Sigmoid colon (tissue), 7 donors: Measurements from ENCODE around the gene CSKMT. TPM values are rescaled to one million over a fixed set of nuclear protein-coding genes. Genes with fewer than 3 reads are reported as not detected.
"Not testable (repeated sequence)": the region's sequence is repeated elsewhere in the genome, so short reads cannot be mapped to it uniquely, and the experiment has no call there.

Experiments
- DNase-seq: peaks from one replicate; pipeline ENCODE4 v3.0.0-alpha.2; 2019
- H3K27ac ChIP-seq, 4 donors: fragments of 200-600 bp; sonication (generic); one replicate each; pipeline ENCODE4 v1.5.1; 2016 to 2019; ENCODE audit warnings: mild to moderate bottlenecking in 1 of 4
- H3K27me3 ChIP-seq, 3 donors: fragments of 200-600 bp; sonication (generic); one replicate each; pipeline ENCODE4 v1.5.1; 2019; ENCODE audit warnings: mild to moderate bottlenecking in 1 of 3
- H3K36me3 ChIP-seq, 4 donors: fragments of 200-600 bp; sonication (generic); one replicate each; pipeline ENCODE4 v1.5.1; 2016 to 2019
- H3K4me1 ChIP-seq, 4 donors: fragments of 200-600 bp; sonication (generic); one replicate each; pipeline ENCODE4 v1.5.1; 2017 to 2019
- H3K4me3 ChIP-seq, 4 donors: fragments of 200-600 bp; sonication (generic); one replicate each; pipeline ENCODE4 v1.5.1; 2017 to 2019; ENCODE audit warnings: mild to moderate bottlenecking in 2 of 4, moderate library complexity in 1 of 4
- H3K9me3 ChIP-seq, 4 donors: fragments of 200-600 bp in 3 of 4; sonication (generic) in 3 of 4; one replicate each; pipeline versions ENCODE4 v1.5.1 to v1.6.1; 2013 to 2019
- CTCF ChIP-seq, 4 experiments: fragments of 450-650 bp in 3 of 4; fragments of 200-600 bp in 1 of 4; IDR thresholded peaks; one replicate each; pipeline ENCODE4 v1.5.1; 2016 to 2019; ENCODE audit warnings: antibody characterized with exemption in 4 of 4, mild to moderate bottlenecking in 3 of 4, moderate library complexity in 2 of 4
- EP300 ChIP-seq, 4 donors: sonication (generic); formaldehyde crosslinking; IDR thresholded peaks; one replicate each; pipeline ENCODE4 v1.6.1; 2017; ENCODE audit warnings: antibody characterized with exemption in 4 of 4
- POLR2A ChIP-seq, 2 donors: fragments of 450-650 bp; IDR thresholded peaks; one replicate each; pipeline ENCODE4 v1.6.1; 2016; ENCODE audit warnings: antibody characterized with exemption in 2 of 2, mild to moderate bottlenecking in 2 of 2, moderate library complexity in 2 of 2
- POLR2AphosphoS5 ChIP-seq, 4 donors: sonication (generic); formaldehyde crosslinking; IDR thresholded peaks; one replicate each; pipeline ENCODE4 v1.6.1; 2017; ENCODE audit warnings: antibody characterized with exemption in 4 of 4
- WGBS, 2 donors: extraction: QIAGEN DNeasy Blood & Tissue Kit; methylation state at CpG; one replicate each; pipeline ENCODE4 v1.1.7; 2013; 5-methylcytosine and 5-hydroxymethylcytosine counted together
- intact Hi-C: fragments of 100-400 bp; cut with DNase I; formaldehyde crosslinking; loops from one replicate; pipeline ENCODE4 v1.15.1; 2023
- polyA plus RNA-seq, 3 donors: library from polyadenylated mRNA; stranded (reverse); fragments of 200-250 nt; gene quantifications; one replicate each; pipeline ENCODE4 v1.2.3, GENCODE V29; 2013
- total RNA-seq, 4 donors: library from RNA; depleted of rRNA; stranded (reverse); fragments of >200 nt; gene quantifications; one replicate each; pipeline ENCODE4 v1.1.0, GENCODE V29; 2016
- donor health status: healthy with polysubstance abuse.
- donor health status: Bipolar disorder and iron deficiency.
- donor health status: healthy.

CSKMT gene
- total and polyA plus RNA-seq, 7 donors, result 1.2 to 19.4 (median 4.2) TPM

DNA sequence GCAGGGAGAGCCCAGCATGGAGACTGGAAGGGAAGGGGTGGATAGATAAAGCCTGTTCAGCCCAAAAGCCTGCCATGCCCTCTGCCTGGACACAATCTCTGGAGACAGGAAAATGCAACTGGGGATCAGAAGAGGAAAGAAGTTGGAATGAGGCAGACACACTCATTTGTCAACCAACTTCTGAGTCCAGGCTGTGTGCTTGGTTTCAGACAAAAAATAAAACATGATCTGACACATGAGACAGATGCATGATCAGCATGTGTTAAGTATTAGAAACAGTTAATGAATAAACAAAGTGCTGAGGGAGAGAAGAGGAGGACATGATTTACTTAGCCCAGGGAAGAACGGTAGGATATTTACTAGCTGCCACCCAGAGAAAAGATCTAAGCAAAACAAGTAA, 23.4 kb downstream of the CSKMT start:
- peaks cover 0 to 34% (median 21%) of the 10 kb centered on the region in 4 donors for H3K4me1 ChIP-seq
- peak overlapping the region; percentile 67 to 74 (median 74) for H3K27ac ChIP-seq
- peaks cover 0 to 13% (median 13%) of the 10 kb centered on the region in 3 donors for H3K27me3 ChIP-seq
- H3K36me3 ChIP-seq, result peaks cover 0 to 35% (median 17%) of the 10 kb centered on the region in 4 donors
- WGBS, 2 donors, result 64 to 71% methylated on average over 1 of the region's 1 CpG
- intact Hi-C loops, result no loop called here
- DNase-seq, result no peak
- TF ChIP-seq CTCF (IDR thresholded peaks at IDR 0.05), result no peak
- no peak for TF ChIP-seq POLR2AphosphoS5 (IDR thresholded peaks at IDR 0.05)
- no peak for TF ChIP-seq POLR2A (IDR thresholded peaks at IDR 0.05)
- no peak for TF ChIP-seq EP300 (IDR thresholded peaks at IDR 0.05)
- peak overlapping the region; percentile 24 to 48 (median 44) for H3K4me3 ChIP-seq
- no peaks in the 10 kb centered on the region for H3K9me3 ChIP-seq

DNA sequence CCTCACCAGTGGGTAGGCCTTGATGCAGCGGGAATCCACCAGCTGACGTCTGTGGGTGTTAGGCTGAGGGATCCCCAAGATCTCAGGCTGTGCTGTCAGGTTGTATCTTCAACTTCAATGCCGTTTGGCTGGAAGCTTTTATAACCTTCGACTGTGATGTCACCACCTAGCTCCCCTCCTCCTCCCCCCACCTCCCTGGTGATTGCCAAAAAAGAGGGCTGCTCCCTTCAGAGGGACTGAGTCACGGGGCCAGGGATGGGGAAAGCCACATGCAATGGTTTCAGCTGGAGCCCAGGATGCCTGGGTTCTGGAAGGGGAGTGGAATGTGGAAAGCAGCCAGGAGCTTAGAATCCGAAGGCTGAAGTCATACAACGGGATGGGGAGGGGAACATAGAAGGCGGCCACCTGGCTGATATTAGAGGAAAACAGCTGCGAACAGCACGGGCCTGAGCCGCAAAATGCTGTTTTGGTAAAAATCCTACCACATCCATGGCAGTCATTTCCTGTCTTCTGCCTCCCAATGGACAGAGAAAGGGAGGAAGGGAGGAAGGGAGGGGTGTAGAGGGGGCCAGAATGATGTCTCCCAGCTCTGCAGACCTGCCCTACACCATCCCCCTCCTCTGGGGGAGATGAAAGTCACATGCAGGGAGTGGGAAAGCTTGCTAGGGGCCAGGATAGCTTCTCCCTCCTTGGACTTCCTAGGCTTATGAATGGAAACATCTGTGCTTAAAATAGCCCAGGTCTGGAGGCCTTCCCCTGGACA, 24.5 kb downstream of the CSKMT start, which contains the start of gene LRRN4CL:
LRRN4CL (minus strand) TSS at position 110 of the 763 bp plus-strand sequence. CDS start 1,022 bp downstream, outside the sequence.
- TF ChIP-seq POLR2AphosphoS5 (IDR thresholded peaks at IDR 0.05), result peak; percentile 68 to 83 (median 76)
- no peak for TF ChIP-seq EP300 (IDR thresholded peaks at IDR 0.05)
- TF ChIP-seq POLR2A (IDR thresholded peaks at IDR 0.05), result peak; percentile 30 to 35
- TF ChIP-seq CTCF (IDR thresholded peaks at IDR 0.05), result no peak
- intact Hi-C loops, result no loop called here
- peak within 1 kb of the TSS; percentile 67 to 74 (median 74) for H3K27ac ChIP-seq
- H3K36me3 ChIP-seq, result peaks cover 0 to 37% (median 17%) of the 10 kb centered on the region in 4 donors
- peak; percentile 97 for DNase-seq
- WGBS, 2 donors, result 53 to 62% methylated on average over 11 of the region's 11 CpGs
- peaks cover 0 to 36% (median 24%) of the 10 kb centered on the region in 4 donors for H3K4me1 ChIP-seq
- H3K27me3 ChIP-seq, result peaks cover 0 to 13% (median 13%) of the 10 kb centered on the region in 3 donors
- H3K4me3 ChIP-seq, result peak within 1 kb of the TSS; percentile 24 to 48 (median 44)
- no peaks in the 10 kb centered on the region for H3K9me3 ChIP-seq

GRCh38 chr11:62693624-62694023, 28.5 kb downstream of the CSKMT start:
- 75 to 92% methylated on average over 4 of the region's 4 CpGs for WGBS, 2 donors
- H3K27me3 ChIP-seq, H3K4me3 ChIP-seq, H3K9me3 ChIP-seq, H3K27ac ChIP-seq, DNase-seq: not testable (repeated sequence)
- H3K4me1 ChIP-seq, result peaks cover 0 to 25% (median 17%) of the 10 kb centered on the region in 4 donors
- H3K36me3 ChIP-seq, result peaks cover 0 to 37% (median 17%) of the 10 kb centered on the region in 4 donors
- intact Hi-C loops, result loop anchor here (2.0 kb wide), 1 partner anchor 313 kb away; no protein-coding TSS in a partner anchor

DNA sequence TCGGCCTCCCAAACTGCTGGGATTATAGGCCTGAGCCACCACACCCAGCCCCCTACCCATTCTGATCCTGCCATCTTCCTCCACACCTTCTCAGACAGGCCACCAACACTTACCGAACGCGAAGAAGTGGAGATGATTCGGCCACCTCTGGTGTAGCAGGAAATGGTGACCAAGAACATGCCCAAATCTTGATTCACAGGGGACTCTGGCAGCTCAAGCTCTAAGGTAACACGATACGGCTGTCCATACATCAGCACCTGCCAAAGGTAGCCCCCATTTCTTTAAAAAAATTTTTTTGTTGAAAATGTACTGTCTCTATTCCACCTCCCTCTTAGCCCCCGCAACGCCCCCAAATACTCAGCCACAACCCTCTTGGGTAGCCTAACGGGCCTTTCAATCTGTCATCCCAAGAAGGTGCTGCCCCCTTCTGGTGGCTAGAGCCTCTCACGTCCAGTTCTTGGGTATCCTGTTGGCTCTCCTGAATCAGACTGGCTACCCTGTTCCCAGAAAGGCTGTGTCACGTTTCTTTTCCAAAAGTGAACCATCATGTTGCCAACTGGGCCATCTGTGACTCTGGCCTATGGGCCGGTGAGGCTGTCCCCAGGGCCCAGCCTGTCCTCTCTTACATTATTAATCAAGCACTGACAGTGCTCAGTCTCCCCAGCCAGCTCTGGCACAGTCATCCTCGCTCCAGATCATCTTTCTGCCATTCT, 29.5 kb downstream of the CSKMT start:
- TF ChIP-seq POLR2A (IDR thresholded peaks at IDR 0.05), result no peak
- TF ChIP-seq CTCF (IDR thresholded peaks at IDR 0.05), result peak; percentile 39 to 80 (median 60)
- no peak for TF ChIP-seq POLR2AphosphoS5 (IDR thresholded peaks at IDR 0.05)
- no peak for TF ChIP-seq EP300 (IDR thresholded peaks at IDR 0.05)
- H3K27me3 ChIP-seq, result no peaks in the 10 kb centered on the region
- intact Hi-C loops, result loop anchor here (2.0 kb wide), 1 partner anchor 314 kb away; no protein-coding TSS in a partner anchor
- WGBS, 2 donors, result 50 to 55% methylated on average over 14 of the region's 14 CpGs
- H3K36me3 ChIP-seq, result peaks cover 0 to 37% (median 17%) of the 10 kb centered on the region in 4 donors
- no peaks in the 10 kb centered on the region for H3K9me3 ChIP-seq
- H3K4me1 ChIP-seq, result peaks cover 0 to 18% (median 14%) of the 10 kb centered on the region in 4 donors
- DNase-seq, result peak; percentile 91
- no peak overlapping the region for H3K4me3 ChIP-seq
- peak overlapping the region in 1 of 4 donors; percentile 15 for H3K27ac ChIP-seq

GRCh38 chr11:62702246-62702645, 37.1 kb downstream of the CSKMT start:
- Histone ChIP-seq H3K4me1 (peaks cover 0 to 21% (median 18%) of the 10 kb centered on the region in 4 donors), H3K27me3 (no peaks in the 10 kb centered on the region), H3K9me3 (no peaks in the 10 kb centered on the region), H3K4me3 (no peak overlapping the region), H3K36me3 (peaks cover 0 to 20% (median 0%) of the 10 kb centered on the region in 4 donors), H3K27ac (no peak overlapping the region)
- TF ChIP-seq CTCF (IDR thresholded peaks at IDR 0.05), result no peak
- TF ChIP-seq EP300 (IDR thresholded peaks at IDR 0.05), result no peak
- no peak for TF ChIP-seq POLR2A (IDR thresholded peaks at IDR 0.05)
- no peak for TF ChIP-seq POLR2AphosphoS5 (IDR thresholded peaks at IDR 0.05)
- no peak for DNase-seq
- intact Hi-C loops, result no loop called here
- 89 to 90% methylated on average over 11 of the region's 11 CpGs for WGBS, 2 donors

- Histone ChIP-seq H3K4me1 (peaks cover 0 to 31% (median 26%) of the 10 kb centered on the region in 4 donors), H3K36me3 (peaks cover 0 to 20% (median 0%) of the 10 kb centered on the region in 4 donors)
- intact Hi-C loops, H3K9me3 ChIP-seq, H3K27ac ChIP-seq, DNase-seq, H3K27me3 ChIP-seq, H3K4me3 ChIP-seq: not testable (repeated sequence)
- WGBS, 2 donors, result 84 to 93% methylated on average over 4 of the region's 4 CpGs
Observed at GRCh38 chr11:62703921-62704320, 38.8 kb downstream of the CSKMT start.
